AG09309 (cell line): Measurements from ENCODE around the gene LIMA1.
"Not testable (repeated sequence)": the region's sequence is repeated elsewhere in the genome, so short reads cannot be mapped to it uniquely, and the experiment has no call there.

Source experiments
- DNase-seq: peaks from one replicate; pipeline ENCODE4 v3.0.0-alpha.2; 2010; ENCODE audit warnings: low read depth
- H3K4me3 ChIP-seq: 2 replicates; pipeline ENCODE4 v1.5.1; 2011; ENCODE audit warnings: mild to moderate bottlenecking, low read depth, low read length, moderate library complexity; ENCODE audit not compliant: control insufficient read depth
- TF ChIP-seq, protein P1 (sequence below): IDR thresholded peaks from 2 replicates; pipeline ENCODE4 v1.5.1; 2011; ENCODE audit warnings: mild to moderate bottlenecking, low read depth, low read length, inconsistent platforms; ENCODE audit not compliant: insufficient read depth, control insufficient read depth; ENCODE audit errors: missing control alignments

The LIMA1 gene

GRCh38 chr12:50149311-50149710 lies 134.0 kb downstream of the LIMA1 start:
- TF ChIP-seq, protein P1, sequence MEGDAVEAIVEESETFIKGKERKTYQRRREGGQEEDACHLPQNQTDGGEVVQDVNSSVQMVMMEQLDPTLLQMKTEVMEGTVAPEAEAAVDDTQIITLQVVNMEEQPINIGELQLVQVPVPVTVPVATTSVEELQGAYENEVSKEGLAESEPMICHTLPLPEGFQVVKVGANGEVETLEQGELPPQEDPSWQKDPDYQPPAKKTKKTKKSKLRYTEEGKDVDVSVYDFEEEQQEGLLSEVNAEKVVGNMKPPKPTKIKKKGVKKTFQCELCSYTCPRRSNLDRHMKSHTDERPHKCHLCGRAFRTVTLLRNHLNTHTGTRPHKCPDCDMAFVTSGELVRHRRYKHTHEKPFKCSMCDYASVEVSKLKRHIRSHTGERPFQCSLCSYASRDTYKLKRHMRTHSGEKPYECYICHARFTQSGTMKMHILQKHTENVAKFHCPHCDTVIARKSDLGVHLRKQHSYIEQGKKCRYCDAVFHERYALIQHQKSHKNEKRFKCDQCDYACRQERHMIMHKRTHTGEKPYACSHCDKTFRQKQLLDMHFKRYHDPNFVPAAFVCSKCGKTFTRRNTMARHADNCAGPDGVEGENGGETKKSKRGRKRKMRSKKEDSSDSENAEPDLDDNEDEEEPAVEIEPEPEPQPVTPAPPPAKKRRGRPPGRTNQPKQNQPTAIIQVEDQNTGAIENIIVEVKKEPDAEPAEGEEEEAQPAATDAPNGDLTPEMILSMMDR: no peak
- no peak for DNase-seq
- H3K4me3 ChIP-seq: no peak overlapping the region

GRCh38 chr12:50148011-50148410 lies 135.3 kb downstream of the LIMA1 start:
- not testable (repeated sequence) for H3K4me3 ChIP-seq, DNase-seq

DNA sequence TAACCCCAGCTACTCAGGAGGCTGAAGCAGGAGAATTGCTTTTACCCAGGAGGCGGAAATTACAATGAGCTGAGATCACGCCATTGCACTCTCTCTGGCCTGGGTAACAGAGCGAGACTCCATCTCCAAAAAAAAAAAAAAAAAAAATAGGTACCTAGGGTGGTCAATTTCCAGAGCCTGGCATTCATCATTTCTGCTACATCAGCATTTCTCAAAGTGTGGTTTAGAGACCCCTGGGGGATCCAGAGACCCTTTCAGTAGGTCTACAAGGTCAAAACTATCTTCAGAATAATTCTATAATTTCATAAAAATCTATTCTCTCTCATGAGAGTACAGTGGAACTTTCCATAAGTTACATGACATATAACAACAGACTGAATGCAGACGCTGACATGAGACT lies 136.0 kb downstream of the LIMA1 start:
- DNase-seq: no peak
- H3K4me3 ChIP-seq: no peak overlapping the region
- TF ChIP-seq, protein P1: no peak

GRCh38 chr12:50145439-50145838 lies 137.9 kb downstream of the LIMA1 start:
- no peak overlapping the region for H3K4me3 ChIP-seq
- TF ChIP-seq, protein P1: no peak
- DNase-seq: no peak

DNA sequence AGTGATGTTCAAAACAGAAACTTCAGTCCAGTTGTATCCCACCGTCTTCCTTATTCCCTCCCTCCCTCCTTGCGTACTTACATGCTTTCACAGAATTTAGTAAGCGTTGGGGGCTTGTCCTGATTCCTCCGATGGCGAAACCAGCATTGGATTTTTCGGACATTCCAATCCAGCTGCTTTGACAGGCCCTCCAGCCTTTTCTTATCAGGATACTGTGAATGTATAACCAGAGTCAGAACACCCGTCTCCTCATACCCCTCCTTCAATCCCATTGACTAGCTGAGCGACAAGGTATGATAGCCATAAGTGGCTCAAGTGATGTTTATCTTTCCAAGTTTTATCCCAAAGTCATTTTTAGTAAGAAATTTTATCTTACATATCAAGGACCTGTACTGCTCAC lies 140.3 kb downstream of the LIMA1 start:
- TF ChIP-seq, protein P1: no peak
- DNase-seq: no peak
- no peak overlapping the region for H3K4me3 ChIP-seq

DNA sequence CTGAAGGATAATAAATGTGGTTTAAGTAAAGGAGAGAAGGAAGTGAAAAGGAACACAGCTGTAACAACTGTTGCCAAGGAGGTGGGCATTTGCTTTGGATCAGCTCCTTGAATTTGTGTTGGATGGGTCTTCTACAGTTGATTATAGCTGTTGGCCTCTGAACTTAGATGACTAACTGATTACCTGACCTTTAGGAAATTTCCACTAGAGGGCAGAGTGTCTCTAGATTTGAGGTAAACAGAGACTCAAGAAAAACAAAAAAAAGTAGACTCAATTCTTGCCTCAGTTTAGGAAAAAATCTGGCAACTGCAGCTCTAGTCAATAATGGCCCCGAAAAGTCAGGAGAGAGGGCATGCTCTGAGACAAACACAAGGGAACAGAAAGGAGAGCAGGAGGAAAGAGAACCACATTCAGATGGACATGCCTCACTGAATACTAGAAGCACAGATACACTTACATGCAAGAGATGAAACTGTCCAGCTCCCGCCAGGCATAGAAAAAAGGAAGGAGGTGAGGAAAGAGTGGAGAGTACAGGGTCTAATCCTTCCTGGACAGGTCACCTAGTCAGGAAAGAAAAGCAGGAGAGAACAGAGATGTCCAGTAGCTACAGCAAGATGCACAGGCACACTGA lies 150.7 kb downstream of the LIMA1 start:
- no peak for DNase-seq
- H3K4me3 ChIP-seq: no peak overlapping the region
- TF ChIP-seq, protein P1: peak; percentile 36

DNA sequence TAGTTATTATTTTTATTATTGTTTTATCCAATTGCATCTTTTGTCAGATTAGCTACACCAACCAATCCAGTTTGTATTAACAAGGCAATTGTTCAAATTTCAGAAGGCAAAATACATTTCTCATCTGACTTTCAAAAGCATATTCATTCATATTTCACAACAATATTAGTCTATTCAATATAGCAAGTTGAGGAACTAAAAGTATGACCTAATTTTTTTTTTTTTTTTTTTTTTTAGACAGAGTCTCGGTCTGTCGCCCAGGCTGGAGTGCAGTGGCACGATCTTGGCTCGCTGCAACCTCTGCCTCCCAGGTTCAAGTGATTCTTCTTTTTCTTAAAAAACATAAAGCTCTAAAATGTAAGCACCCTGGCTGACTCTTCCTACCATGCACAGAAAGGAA lies 154.0 kb downstream of the LIMA1 start:
- TF ChIP-seq, protein P1: no peak
- DNase-seq: no peak

More for the DNA sequence above, 154.0 kb downstream of the LIMA1 start:
- no peak overlapping the region for H3K4me3 ChIP-seq
